Measurements from ENCODE around the gene RARRES2. TPM values are rescaled to one million over a fixed set of nuclear protein-coding genes. Genes with fewer than 3 reads are reported as not detected.
"Not testable (repeated sequence)": the region's sequence is repeated elsewhere in the genome, so short reads cannot be mapped to it uniquely, and the experiment has no call there.

Gene RARRES2
- not detected in 2 replicates for total RNA-seq

DNA sequence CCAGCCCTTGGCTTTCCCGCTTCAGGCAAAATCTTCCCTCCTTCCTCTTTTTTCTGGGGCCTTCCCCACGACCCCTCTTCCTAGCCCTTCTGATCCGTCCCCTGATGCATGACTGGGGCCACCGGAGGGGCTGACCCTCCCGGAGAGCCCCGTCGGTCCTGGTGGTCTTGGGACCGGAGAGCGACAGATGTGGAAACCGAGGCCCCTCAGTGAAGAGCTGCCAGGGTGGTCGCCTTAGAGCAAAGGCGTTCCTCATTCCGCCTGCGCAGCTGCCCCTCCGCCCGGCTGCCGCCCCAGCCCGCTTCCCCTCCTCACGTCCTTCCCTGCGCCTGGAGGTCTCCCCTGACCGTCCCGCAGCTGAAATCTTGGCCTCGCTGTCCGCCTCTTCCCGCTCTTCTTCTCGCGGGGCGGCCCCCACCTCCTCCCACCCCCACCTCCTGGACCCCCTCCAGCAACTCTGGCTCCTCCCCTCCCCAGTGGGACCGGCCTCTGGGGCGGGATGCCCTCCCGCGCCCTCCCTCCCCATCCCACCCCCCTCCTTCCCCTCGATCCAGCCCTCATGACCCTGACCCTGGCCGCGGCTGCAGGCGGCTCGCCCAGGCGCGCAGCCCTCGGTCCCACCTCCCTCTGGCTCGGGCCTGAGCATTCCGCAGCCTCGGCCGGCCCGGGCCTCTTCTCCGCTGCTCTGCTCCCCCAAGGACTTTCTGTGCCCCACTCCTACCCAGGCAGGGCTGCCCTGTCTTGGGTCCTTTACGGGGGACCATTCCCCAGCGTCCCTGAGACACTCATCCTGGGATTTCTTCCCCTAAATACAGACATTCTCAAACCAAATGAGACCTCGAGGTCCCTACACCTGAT lies at the start of gene RARRES2:
TSS of gene RARRES2 (minus strand) at position 367 of the 858 bp plus-strand sequence. CDS start 1,020 bp downstream, outside the sequence.
- DNase-seq (ENCODE audit: extremely low read depth, low read depth, low spot score): no peak

GRCh38 chr7:150390205-150390604 lies 48.8 kb upstream of the RARRES2 start:
- no peak for DNase-seq (ENCODE audit: extremely low read depth, low read depth, low spot score)

DNA sequence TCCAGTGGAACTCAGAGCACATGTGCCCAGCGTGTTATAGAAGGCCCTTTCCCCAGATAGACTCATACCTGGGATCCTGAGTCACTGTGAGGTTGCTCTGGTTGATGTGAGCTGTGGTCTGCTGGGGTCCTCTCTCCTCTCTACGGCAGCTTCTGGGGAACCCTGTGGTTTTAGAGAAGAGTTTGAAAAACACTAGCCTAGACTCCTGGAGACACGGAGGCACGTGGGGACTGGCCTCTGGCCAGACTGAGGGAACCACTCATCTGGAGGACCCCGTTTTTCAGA lies 48.0 kb upstream of the RARRES2 start:
- no peak for DNase-seq (ENCODE audit: extremely low read depth, low read depth, low spot score)

DNA sequence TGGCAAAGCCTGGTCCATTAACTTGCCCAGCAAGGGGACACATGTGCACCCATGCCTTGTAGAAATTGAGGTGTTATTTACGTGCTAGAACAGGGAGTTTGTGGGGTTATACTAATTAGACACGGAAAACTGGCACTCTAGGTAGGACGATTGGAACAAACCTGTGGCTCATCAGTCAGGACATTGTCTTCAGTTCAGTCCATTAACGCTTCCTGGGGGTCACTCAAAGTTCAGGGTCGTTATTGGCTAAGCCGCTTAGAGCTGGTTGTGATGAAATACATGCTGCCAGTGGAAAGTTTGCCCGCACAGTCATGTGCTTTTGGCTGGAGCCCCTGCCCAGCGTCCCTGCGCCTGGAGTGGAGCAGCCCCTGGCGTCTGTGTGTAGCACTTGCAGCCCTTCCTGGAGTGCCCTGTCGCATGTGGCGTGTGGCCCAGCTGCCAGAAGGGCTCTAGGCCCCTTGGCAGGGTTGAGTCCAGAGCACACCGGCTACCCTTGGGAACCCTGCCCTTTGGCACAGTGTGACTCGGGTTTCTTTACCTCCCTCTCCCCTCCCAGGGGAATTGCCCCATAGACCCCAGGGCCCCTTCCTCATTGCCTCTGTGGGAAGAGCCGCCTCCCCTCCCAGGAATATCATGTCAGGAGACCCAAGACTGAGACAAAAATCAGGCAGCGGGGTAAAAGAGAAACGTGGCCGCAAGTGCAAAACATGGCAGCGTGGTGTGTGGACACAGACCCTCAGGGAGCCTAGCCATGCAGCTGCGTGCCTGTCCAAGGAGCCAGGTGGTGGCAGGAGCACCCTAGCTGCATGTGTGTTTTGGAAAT lies 47.5 kb upstream of the RARRES2 start:
- DNase-seq (ENCODE audit: extremely low read depth, low read depth, low spot score): no peak

DNA sequence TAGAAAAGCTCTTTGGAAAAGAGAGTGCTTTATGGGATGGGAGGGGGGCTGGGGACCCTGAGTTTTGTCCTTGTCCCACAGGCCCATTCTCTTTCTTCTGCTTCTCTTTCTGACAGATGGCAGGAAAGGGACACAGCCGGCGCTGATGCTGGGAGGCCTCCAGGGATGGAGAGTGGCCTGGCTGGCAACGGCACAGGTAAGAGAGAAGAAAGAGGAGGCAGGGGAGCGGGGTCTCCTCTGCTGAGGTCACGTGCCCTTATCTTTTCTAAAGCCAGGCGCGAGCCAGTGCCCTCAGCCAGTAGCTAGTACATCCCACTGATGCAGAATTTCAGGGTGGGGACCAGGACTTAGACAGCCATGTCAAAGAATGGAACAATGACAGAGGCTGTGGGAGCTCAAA lies 46.9 kb upstream of the RARRES2 start:
- DNase-seq (ENCODE audit: extremely low read depth, low read depth, low spot score): no peak

DNA sequence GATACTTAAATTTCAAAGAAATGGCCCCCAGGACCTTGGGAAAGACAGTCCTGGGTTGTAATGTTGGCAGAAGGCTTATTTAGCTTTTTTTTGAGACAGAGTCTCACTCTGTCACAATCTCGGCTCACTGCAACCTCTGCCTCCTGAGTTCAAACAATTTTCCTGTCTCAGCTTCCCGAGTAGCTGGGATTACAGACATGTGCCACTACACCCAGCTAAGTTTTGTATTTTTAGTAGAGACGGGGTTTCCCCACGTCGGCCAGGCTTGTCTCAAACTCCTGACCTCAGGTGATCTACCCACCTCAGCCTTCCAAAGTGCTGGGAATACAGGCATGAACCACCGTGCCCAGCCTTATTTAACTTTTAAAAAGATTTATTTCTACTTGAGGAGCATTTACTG lies 44.5 kb upstream of the RARRES2 start:
- DNase-seq (ENCODE audit: extremely low read depth, low read depth, low spot score): not testable (repeated sequence)

DNA sequence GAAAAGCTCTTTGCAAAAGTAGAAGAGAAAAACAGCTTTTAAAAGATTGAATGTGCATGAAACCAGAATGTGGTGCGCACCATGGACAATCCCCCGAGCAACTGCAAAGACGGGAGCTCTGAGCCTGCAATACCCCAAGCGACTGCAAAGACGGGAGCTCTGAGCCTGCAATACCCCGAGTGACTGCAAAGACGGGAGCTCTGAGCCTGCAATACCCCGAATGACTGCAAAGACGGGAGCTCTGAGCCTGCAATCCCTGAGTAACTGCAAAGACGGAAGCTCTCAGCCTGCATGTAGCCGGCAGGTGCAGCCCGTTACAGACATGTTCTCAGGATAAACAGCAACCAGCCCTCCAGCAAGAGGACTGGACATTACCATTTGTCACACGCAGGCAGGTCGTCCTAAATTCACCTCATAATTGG lies 43.9 kb upstream of the RARRES2 start:
- DNase-seq (ENCODE audit: extremely low read depth, low read depth, low spot score): no peak

DNA sequence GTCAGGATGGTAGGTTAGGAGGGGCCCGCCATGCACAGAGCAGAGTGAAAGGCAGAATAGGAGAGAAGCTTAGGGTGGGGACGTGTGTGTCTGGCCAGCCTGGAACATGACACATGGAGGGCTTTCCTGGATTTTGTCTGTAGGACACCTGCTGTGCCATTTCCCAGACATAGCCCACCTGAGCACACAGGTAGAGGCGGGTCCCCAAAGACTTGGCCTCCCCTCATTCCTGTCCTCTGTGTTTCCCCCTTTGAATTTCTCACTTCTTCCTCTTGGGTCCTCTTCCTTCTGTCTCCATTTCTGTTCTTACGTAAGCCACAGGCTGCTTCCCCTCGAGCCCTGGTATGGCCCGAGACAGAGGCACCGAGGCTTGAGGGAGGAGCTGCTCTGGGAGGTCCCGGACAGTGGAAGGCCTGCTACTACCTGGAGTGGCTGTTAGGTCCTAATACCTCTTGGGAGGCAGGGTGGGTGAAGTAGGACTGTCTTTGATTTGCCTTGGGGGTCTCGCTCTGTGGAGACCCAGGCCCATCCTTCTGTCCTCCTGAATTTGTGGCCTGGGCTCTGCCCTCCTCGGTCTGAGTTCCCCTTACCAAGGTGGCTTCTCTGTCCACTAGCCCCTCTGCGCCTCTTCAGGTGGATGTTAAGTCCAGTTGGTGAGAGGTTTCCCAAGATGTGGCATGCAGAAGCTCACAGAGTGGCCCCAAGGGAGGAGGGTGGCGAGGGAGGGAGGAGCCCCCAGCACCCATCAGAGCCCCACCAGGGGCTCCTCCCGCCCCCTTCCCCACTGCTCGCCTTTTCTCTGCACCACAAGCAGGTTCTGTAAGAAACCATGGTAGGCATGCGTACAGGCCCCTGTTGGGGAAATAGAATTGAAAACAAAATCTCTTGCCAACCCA lies 43.2 kb upstream of the RARRES2 start:
- no peak for DNase-seq (ENCODE audit: extremely low read depth, low read depth, low spot score)

GRCh38 chr7:150383710-150384397 lies 42.4 kb upstream of the RARRES2 start:
- no peak for DNase-seq (ENCODE audit: extremely low read depth, low read depth, low spot score)

- no peak for DNase-seq (ENCODE audit: extremely low read depth, low read depth, low spot score)
These were observed 41.4 kb upstream of the RARRES2 start for GRCh38 chr7:150382844-150383225.

DNA sequence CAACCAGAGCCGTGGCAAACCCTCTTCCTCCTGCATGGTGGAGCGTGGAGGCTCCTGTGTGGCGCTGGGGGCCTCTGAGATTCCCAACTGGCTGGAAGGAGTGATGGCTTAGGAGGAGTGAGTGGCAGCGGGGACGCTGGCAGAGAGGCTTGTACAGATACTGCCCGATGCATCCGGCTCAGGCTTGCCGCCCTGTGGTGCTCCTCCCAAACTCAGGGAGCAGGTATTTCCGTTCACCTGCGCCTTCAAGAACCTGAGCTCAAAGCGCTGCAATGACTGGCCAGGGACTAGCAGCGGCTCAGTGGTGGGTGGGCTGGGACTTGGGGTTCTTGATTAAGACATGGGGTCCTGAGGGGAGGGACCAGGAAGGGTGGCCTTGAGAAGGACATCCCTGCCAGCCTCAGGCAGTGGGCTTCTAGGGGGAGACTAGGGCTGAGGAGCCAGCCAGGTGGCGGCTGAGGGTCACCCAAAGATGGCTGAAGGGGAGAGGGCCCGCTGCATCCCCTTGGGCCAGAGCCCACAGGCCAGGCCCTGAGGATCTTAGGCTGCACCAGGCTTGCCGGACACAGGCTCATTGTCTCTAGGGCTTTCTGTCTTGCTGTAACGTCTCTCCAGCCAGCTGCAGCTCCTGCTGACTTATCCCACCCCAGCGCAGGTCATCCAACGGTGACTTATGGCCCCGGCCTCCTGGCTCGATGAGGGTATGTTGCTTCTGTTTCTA lies 40.9 kb upstream of the RARRES2 start:
- DNase-seq (ENCODE audit: extremely low read depth, low read depth, low spot score): no peak

- DNase-seq (ENCODE audit: extremely low read depth, low read depth, low spot score): no peak
These were observed 40.3 kb upstream of the RARRES2 start for GRCh38 chr7:150381785-150382122.

DNA sequence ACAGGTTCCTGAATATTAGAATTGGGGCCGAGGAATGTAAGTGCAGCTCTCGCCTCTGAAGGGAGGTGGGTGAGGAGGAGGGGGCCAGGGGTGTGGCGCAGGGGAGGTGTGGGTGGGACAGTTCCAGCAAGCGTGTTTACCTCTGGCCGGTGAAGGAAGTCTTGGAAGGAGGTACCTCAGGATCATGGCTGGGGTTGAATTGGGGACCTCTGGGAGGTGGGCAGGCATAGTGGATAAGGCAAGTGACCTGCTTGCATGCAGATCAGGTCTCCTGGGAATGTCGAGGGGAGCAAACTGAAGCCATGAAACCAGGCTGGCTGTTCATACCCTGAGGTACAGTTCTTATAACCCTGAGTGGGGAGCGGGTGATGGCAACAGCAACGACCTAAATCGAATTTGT lies 39.7 kb upstream of the RARRES2 start:
- DNase-seq (ENCODE audit: extremely low read depth, low read depth, low spot score): no peak

GRCh38 chr7:150380463-150380862 lies 39.0 kb upstream of the RARRES2 start:
- DNase-seq (ENCODE audit: extremely low read depth, low read depth, low spot score): no peak

DNA sequence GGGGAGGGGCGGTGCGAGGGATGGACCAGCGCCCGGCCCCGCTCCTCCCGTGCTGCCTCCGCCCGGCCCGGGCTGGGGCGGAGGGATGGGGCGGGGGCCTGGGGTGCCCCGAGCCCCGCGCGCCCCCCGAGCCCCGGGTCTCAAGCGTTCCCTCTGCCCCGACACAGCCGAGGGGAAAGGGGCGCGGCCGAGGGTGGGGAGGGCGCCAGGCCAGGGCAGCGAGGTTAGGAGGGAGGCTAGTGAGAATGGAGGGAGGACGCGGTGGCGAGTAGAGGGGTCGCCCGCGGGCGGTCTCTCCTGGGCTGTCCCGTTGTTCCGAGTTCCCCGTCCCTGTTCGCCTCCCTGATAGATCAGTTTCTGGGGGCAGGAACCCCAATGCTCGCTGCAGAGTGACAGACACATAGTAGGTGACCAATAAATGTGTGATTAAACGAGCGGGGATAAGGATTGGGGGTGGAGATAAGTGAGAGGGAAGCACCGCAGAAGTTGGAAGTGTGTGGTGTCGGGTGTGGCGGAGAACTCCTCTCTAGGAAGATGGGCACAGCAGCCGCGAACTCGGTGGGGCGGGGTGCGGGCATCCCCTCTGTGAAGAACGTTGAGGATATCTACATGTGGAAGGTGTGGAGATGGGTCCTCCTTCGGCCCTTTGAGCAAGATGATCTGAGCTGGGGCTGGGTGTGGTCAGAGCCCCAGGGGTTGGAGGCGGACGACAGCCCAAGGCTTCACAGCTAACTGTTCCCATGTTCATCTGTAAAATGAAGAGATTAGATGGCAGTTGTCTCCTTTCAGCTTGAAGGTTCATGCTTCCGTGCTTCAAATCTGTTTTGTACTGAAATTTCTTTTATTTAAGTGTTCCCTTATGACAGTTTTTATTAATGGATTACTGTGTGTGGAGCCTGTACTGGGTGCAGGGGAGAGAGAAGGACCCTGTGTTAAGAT lies 38.3 kb upstream of the RARRES2 start:
- no peak for DNase-seq (ENCODE audit: extremely low read depth, low read depth, low spot score)

DNA sequence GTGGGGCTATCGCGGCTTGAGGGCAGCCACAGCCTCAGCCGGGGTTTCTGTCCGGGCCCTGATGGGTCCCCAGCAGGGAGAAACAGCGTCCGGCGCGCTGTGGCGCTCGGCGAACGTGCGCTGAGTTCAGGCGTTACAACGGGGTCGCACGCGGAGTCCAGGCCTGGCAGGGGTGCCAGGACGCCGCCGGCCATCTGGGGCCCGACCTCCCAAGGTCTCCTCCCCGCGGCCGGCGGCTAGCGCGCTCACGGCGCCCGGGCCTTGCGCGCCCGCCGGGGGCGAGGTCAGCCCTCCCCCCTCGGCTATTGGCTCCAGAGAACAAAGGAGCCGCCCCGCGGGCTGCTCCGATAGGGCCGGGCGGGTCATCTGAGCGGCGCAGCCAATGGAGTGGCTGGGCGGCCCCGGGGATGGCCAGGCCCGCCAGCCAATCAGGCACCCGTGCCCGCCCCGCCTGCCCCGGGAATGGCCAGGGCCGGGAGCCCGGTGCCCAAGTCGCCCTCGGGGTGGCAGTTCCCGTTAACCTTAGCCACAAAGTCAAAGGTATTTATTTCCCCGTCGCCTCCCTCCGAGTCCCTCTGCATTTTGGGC lies 37.5 kb upstream of the RARRES2 start, which contains the start of gene ZNF775:
TSS of gene ZNF775 (plus strand) at position 478 of the 588 bp plus-strand sequence. CDS start 9,141 bp downstream, outside the sequence.
- DNase-seq (ENCODE audit: extremely low read depth, low read depth, low spot score): no peak

- DNase-seq (ENCODE audit: extremely low read depth, low read depth, low spot score): peak; percentile 61
These were observed 36.9 kb upstream of the RARRES2 start for GRCh38 chr7:150378115-150378852.

DNA sequence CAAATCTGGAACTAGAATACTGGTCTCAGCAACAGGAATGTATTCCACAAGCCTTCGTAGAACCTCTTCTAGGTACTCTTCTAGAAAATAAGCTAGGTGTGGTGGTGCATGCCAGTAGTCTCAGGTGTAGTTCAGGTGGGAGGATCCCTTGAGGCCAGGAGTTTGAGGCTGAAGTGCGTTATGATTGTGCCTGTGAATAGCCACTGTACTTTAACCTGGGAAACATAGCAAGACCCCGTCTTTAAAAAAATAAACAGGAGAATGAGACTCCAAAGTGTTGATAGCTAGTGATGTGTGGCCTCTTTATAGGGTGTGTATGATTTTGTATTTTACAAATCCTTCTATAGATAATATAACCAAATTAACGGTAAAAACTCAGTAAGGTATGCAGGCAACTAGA lies 36.2 kb upstream of the RARRES2 start:
- DNase-seq (ENCODE audit: extremely low read depth, low read depth, low spot score): no peak
